Fibroblast of the aortic adventitia (primary cell): ENCODE results near the gene LOC128125822.

ENCODE experiments used
- DNase-seq: peaks from one replicate; pipeline ENCODE4 v3.0.0-alpha.2; 2010; ENCODE audit warnings: low read depth
- H3K4me3 ChIP-seq: 2 replicates; pipeline ENCODE4 v1.5.1; 2011; ENCODE audit warnings: low read depth, mild to moderate bottlenecking, control low read depth, low read length, moderate library complexity
- CTCF ChIP-seq: IDR thresholded peaks from 2 replicates; pipeline ENCODE4 v1.5.1; 2011; ENCODE audit warnings: mild to moderate bottlenecking, low read length, control low read depth, inconsistent platforms; ENCODE audit not compliant: insufficient read depth

LOC128125822 gene

GRCh38 chr6:63530182-63530581 is 42.1 kb upstream of the LOC128125822 start:
- TF ChIP-seq CTCF, result no peak
- DNase-seq, result no peak
- no peak overlapping the region for H3K4me3 ChIP-seq

- no peak for TF ChIP-seq CTCF
These were observed 41.3 kb upstream of the LOC128125822 start for GRCh38 chr6:63530991-63531390.

GRCh38 chr6:63533026-63533425 is 39.3 kb upstream of the LOC128125822 start:
- no peak for TF ChIP-seq CTCF
- no peak overlapping the region for H3K4me3 ChIP-seq
- DNase-seq, result no peak

More at GRCh38 chr6:63530991-63531390, 41.3 kb upstream of the LOC128125822 start:
- DNase-seq, result no peak
- no peak overlapping the region for H3K4me3 ChIP-seq

GRCh38 chr6:63533952-63534351 is 38.3 kb upstream of the LOC128125822 start:
- no peak for DNase-seq
- H3K4me3 ChIP-seq, result no peak overlapping the region
- TF ChIP-seq CTCF, result no peak

GRCh38 chr6:63537201-63537958 is 34.9 kb upstream of the LOC128125822 start:
- H3K4me3 ChIP-seq, result no peak overlapping the region
- no peak for TF ChIP-seq CTCF
- DNase-seq, result peak; percentile 51

GRCh38 chr6:63537959-63538300 is 34.4 kb upstream of the LOC128125822 start:
- TF ChIP-seq CTCF, result no peak
- no peak overlapping the region for H3K4me3 ChIP-seq
- no peak for DNase-seq

- no peak for DNase-seq
- TF ChIP-seq CTCF, result no peak
- H3K4me3 ChIP-seq, result no peak overlapping the region
These were observed 33.7 kb upstream of the LOC128125822 start for GRCh38 chr6:63538550-63538949.
